Prostate gland (tissue), 2 donors: ENCODE measurements around the gene ACTMAP. TPM values are rescaled to one million over a fixed set of nuclear protein-coding genes. Genes with fewer than 3 reads are reported as not detected.

Experiments used
- DNase-seq: peaks from one replicate; pipeline ENCODE4 v3.0.0-alpha.2; 2019; ENCODE audit warnings: low spot score
- H3K27ac ChIP-seq, 2 donors: fragments of 200-600 bp; sonication (generic); 2 replicates each; pipeline ENCODE4 v1.5.1; 2017 to 2019
- H3K27me3 ChIP-seq: fragments of 200-600 bp; sonication (generic); replicated peaks from 2 replicates; pipeline ENCODE4 v1.5.1; 2019; ENCODE audit not compliant: insufficient read depth
- H3K36me3 ChIP-seq, 2 donors: fragments of 200-600 bp; sonication (generic); 1 replicate in 1 of 2; 2 replicates in 1 of 2; pipeline versions ENCODE4 v1.5.1 to v1.8.1; 2017 to 2019
- H3K4me1 ChIP-seq: fragments of 200-600 bp; sonication (generic); replicated peaks from 2 replicates; pipeline ENCODE4 v1.5.1; 2019
- H3K4me3 ChIP-seq, 2 donors: fragments of 200-600 bp; sonication (generic); 2 replicates each; pipeline ENCODE4 v1.5.1; 2017 to 2019
- H3K9me3 ChIP-seq: fragments of 200-600 bp; sonication (generic); 2 replicates; pipeline ENCODE4 v1.5.1; 2017
- POLR2A ChIP-seq: fragments of 450-650 bp; IDR thresholded peaks from one replicate; pipeline ENCODE4 v1.6.1; 2016; ENCODE audit warnings: antibody characterized with exemption, mild to moderate bottlenecking
- POLR2AphosphoS5 ChIP-seq: sonication (generic); formaldehyde crosslinking; IDR thresholded peaks from one replicate; pipeline ENCODE4 v1.6.1; 2017; ENCODE audit warnings: antibody characterized with exemption
- WGBS: methylation state at CpG from one replicate; pipeline ENCODE4 v1.1.5; 2018; 5-methylcytosine and 5-hydroxymethylcytosine counted together
- intact Hi-C: fragments of 100-400 bp; cut with DNase I; formaldehyde crosslinking; loops from one replicate; pipeline ENCODE4 v1.14.2; 2022
- total RNA-seq, 2 donors: library from RNA; depleted of rRNA; stranded (reverse); fragments of >200 nt; gene quantifications; one replicate each; pipeline ENCODE4 v1.1.0, GENCODE V29; 2016
- TF ChIP-seq, protein P1 (sequence below), 4 experiments: fragments of 200-600 bp in 2 of 4; fragments of 450-650 bp in 2 of 4; sonication (generic) in 2 of 4; IDR thresholded peaks; 1 replicate in 3 of 4; 2 replicates in 1 of 4; pipeline ENCODE4 v1.5.1; 2016 to 2019; ENCODE audit warnings: antibody characterized with exemption in 4 of 4, mild to moderate bottlenecking in 2 of 4, moderate library complexity in 2 of 4

The ACTMAP gene
- total RNA-seq, 2 donors from 2014 or later = 4.4 to 25.2 TPM

DNA sequence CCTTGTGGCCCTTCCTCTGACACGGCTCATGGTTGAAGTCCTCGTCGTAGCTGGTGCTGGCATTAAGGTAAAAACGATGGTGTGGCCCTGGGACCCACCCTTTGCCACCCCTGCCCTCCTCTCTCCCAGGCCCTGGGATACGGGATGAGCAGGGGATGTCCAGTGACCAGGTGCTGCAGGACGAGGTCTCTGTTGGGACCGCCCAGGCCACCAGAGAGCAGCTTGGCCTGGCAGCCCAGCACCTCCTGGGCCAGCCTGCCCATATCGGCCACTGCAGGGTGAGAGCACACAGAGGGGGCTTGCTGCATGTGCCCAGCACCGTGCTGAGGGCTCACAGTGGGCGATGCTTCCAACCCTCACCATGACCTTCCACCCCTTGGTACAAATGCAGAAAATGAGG is 6.4 kb downstream of the ACTMAP start:
- Histone ChIP-seq H3K27me3 (no peaks in the 10 kb centered on the region), H3K27ac (no peak overlapping the region), H3K4me3 (no peak overlapping the region), H3K36me3 (peaks cover 0 to 10% of the 10 kb centered on the region in 2 donors), H3K9me3 (no peaks in the 10 kb centered on the region), H3K4me1 (no peaks in the 10 kb centered on the region)
- TF ChIP-seq POLR2A (no peak), POLR2AphosphoS5 (no peak)
- TF ChIP-seq, protein P1, sequence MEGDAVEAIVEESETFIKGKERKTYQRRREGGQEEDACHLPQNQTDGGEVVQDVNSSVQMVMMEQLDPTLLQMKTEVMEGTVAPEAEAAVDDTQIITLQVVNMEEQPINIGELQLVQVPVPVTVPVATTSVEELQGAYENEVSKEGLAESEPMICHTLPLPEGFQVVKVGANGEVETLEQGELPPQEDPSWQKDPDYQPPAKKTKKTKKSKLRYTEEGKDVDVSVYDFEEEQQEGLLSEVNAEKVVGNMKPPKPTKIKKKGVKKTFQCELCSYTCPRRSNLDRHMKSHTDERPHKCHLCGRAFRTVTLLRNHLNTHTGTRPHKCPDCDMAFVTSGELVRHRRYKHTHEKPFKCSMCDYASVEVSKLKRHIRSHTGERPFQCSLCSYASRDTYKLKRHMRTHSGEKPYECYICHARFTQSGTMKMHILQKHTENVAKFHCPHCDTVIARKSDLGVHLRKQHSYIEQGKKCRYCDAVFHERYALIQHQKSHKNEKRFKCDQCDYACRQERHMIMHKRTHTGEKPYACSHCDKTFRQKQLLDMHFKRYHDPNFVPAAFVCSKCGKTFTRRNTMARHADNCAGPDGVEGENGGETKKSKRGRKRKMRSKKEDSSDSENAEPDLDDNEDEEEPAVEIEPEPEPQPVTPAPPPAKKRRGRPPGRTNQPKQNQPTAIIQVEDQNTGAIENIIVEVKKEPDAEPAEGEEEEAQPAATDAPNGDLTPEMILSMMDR (IDR thresholded peaks at IDR 0.05) = no peak
- DNase-seq = no peak
- intact Hi-C loops = no loop called here
- WGBS = 88% methylated on average over 10 of the region's 10 CpGs

DNA sequence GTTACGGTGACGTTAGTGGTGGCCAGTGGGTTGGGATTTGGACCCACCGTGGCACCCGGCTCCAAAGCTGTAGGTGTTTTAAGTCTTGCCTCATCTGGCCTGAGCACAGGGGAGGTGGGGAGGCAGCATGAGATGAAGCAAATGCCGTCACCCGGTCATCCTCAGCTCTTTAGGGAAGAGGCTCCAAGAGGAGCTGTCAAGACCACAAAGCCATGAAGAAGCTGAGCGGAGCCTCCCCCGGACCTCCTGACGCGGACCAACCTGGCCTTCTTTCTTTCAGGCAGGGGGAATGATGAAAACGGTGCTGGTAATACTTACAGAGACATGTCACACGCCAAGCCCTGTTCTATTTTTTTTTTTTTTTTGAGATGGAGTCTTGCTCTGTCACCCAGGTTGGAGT is 7.4 kb downstream of the ACTMAP start:
- Histone ChIP-seq H3K27me3 (no peaks in the 10 kb centered on the region), H3K9me3 (no peaks in the 10 kb centered on the region), H3K4me3 (no peak overlapping the region), H3K27ac (no peak overlapping the region), H3K36me3 (peaks cover 0 to 10% of the 10 kb centered on the region in 2 donors), H3K4me1 (no peaks in the 10 kb centered on the region)
- no peak for DNase-seq
- 86% methylated on average over 12 of the region's 12 CpGs for WGBS
- intact Hi-C loops = no loop called here
- TF ChIP-seq POLR2AphosphoS5 (no peak), POLR2A (no peak)
- TF ChIP-seq, protein P1 (IDR thresholded peaks at IDR 0.05) = no peak

DNA sequence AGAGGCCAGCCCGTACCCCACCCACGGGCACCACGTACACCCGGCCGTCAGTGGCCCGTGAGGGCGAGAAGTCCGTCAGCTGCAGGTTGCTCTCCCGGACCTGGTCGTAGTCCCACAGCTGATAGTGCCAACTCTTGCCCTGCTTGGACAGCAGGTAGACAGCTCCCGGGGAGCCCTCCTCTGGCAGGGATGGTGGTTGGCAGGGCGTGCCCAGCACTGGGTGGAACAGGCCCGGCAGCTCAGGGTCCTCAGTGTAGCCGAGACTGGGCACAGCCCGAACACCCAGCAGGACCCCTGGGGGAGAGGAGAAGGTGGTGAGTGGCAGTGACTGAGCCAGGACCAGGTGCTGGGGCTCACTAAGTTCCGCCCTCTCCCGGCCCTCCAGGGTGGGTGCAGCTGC is 7.8 kb downstream of the ACTMAP start:
- 72% methylated on average over 13 of the region's 17 CpGs for WGBS
- Histone ChIP-seq H3K9me3 (no peaks in the 10 kb centered on the region), H3K27me3 (no peaks in the 10 kb centered on the region), H3K4me3 (no peak overlapping the region), H3K27ac (no peak overlapping the region), H3K36me3 (peaks cover 2 to 14% of the 10 kb centered on the region in 2 donors), H3K4me1 (no peaks in the 10 kb centered on the region)
- intact Hi-C loops = no loop called here
- DNase-seq = no peak
- TF ChIP-seq POLR2A = no peak
- no peak for TF ChIP-seq POLR2AphosphoS5
- TF ChIP-seq, protein P1 (IDR thresholded peaks at IDR 0.05) = no peak

DNA sequence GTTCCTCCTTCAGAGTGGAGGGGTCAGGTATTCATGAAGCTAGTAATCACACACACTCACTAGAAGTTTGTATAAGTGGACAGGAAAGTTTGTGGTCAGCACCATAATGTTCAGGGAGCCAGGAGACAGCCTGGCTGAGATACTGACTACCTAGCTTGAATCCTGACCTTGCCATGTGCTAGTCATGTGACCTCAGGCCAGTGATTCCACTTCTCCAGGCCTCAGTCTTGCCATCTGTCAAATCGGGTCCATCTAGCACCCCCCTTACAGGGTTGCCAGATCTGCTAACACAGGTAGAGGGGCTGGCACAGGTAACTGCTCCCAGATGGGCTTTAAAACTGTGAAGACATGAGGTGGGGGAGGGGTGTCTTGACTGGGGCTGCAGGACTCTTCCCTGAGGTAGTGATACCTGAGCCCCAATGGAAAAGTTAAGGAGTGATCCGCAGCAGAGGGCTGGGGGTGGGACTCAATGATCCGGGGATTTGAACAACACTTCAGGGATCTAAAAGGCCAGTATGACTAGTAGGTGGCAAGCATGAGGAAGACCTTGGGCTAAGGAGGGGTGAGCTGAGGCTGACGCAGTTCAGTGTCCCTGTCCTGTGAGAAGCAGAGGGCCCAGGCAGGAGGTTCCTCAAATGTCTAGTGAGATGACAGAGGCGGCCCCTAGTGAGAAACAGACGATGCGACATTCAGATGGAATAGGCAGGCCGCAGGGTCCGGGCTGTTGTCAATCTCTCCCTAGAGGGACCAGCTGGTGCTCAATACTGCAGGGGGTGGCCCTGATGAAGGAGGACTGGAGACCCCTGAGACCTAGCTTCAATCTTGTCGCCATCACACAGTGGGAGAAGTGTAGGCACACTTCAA is 8.5 kb downstream of the ACTMAP start:
- intact Hi-C loops = no loop called here
- 82% methylated on average over 10 of the region's 10 CpGs for WGBS

More for the DNA sequence above, 8.5 kb downstream of the ACTMAP start:
- Histone ChIP-seq H3K27ac (peak overlapping the region; percentile 27 to 36), H3K27me3 (no peaks in the 10 kb centered on the region), H3K4me3 (no peak overlapping the region), H3K4me1 (no peaks in the 10 kb centered on the region), H3K9me3 (no peaks in the 10 kb centered on the region), H3K36me3 (peaks cover 5 to 21% of the 10 kb centered on the region in 2 donors)
- no peak for DNase-seq
- TF ChIP-seq, protein P1 (IDR thresholded peaks at IDR 0.05) = no peak
- TF ChIP-seq POLR2A = no peak
- no peak for TF ChIP-seq POLR2AphosphoS5
